SKM-1 (cell line): Measurements from ENCODE around the gene TRIM59.

ENCODE experiments used
- DNase-seq: peaks from one replicate; lab custom pipeline; 2025; ENCODE audit not compliant: unreplicated experiment; lab: John Stamatoyannopoulos, UW

The TRIM59 gene

DNA sequence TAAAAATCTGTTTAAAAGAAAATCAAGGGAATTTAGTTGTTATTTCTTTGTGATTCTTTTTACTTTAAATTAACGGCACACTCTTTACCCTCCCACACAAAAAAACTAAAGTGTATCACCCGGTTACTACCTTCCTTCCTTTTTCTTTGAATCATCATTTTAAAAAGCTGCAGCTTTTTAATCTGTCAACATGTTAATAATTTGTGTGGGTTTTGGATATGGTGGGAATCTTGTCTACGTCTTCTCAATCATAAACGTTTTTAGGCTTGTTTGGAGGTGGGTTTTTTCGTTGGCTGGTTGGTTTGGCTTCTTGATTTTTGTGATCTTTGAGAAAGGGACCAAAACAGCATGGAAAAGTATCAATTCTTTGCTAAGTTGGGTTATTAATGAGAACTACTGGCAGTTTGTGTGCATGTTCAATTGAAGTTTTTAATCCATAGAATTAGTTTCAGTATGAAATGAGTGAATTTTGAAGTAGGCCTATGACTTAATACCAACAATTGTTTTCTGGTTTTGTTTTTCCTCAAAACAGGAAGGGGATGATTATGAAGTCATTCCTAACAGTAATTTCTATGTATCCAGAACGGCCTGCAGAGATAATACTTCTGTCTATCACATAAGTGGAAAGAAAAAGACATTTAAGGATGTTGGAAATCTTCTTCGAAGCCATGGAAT is 45.7 kb downstream of the TRIM59 start:
- DNase-seq: no peak

DNA sequence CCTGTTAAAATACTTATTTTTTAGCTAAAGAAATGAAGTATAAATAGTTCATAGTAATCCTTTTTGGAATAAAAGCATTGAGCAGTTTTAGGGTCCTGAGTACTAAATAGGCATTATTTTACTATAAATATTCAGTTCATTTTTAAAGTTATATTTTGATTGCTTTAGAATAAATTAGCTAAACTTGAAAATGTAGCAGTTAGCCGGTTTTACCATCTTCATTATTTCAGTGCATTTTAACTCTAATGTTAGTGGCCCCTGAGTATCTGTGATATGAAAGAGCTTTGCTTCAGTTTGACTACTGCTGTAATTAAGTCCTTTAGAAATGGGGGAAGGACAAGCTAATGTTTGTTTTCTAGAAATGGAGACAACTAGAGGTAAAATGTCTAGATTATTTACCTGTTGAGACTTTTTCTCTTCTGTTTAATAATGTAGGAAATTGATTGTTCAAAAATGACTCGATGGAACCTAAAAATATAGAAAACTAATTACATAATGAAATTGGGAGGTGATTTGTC is 46.5 kb downstream of the TRIM59 start:
- no peak for DNase-seq

DNA sequence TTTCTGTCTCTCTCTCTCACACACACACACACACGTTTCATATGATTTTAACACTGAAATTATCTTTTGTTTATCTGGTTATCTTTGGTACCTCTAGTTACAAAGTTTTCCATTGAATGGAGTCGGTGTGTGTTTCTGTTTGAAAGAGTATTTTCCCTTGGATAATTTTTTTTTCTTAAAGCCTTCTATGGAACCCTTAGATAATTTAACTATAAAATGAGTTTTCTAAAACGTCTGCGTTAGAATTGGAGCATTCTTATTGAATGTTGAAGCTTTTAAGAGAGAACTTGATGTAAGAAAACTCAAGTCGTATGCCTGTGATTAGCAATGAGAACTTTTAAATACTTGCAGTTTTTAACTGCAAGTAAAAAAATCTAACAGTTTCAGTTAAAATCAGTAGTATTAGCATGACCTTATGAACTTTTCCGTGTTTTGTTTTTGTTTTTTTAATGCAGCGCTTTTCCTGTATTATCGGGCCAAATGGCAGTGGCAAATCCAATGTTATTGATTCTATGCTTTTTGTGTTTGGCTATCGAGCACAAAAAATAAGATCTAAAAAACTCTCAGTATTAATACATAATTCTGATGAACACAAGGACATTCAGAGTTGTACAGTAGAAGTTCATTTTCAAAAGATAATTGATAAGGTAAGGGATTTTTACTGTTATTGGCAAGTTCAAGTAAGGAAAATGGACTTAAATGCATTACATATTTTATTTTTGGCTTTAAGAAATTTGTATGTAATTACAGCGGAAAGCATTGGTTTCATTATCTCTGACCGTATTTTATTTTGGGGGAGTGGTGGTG is 47.2 kb downstream of the TRIM59 start:
- no peak for DNase-seq

DNA sequence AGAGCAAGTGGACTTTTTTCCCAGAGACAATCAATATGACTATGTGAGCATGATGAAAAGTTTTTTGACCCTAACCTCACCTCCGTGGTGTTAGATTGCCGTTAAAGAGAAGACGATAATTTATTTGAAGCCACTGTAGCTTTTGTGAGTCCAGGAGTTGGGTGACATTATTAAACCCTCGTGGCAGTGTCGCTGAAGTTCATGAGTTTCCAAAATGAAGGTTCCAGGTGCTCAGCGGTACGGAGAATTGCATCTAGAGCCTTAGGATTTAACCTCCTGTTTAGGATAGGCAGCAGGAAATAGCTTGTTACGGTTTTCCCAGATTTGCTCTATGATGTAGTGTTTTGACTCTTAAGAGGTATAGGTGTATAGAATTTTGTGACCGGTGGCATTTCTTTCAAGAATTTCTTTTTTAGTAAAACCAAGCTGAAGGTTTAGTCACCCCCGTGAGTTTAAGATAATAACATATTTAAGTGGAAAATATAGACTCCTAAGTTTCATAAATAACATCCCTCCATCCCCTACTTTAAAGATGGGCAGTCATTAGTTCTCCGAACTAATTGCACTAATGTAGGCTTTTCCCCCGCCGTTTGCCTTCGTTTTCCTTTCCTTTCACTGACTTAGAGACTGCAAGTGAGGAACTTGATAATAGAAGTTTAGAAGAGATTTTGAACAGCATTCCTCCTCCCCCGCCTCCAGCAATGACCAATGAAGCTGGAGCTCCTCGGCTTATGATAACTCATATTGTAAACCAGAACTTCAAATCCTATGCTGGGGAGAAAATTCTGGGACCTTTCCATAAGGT is 48.1 kb downstream of the TRIM59 start:
- no peak for DNase-seq

DNA sequence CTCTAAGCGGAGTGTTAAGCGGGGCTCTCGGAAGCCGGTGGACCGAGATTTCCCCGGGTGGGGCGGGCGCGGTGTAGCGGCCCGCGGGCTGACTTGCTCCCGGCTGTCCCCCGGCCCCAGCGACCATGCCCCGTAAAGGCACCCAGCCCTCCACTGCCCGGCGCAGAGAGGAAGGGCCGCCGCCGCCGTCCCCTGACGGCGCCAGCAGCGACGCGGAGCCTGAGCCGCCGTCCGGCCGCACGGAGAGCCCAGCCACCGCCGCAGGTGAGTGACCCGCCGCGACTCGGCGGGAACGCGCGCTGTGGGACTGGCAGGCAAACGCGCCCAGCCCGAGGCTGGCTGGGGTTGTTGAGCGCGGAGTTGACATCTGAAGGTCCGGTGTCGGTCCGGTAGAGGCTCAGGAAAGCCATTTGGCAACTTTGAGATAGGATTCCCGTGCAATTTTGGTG is 48.9 kb downstream of the TRIM59 start:
- no peak for DNase-seq

DNA sequence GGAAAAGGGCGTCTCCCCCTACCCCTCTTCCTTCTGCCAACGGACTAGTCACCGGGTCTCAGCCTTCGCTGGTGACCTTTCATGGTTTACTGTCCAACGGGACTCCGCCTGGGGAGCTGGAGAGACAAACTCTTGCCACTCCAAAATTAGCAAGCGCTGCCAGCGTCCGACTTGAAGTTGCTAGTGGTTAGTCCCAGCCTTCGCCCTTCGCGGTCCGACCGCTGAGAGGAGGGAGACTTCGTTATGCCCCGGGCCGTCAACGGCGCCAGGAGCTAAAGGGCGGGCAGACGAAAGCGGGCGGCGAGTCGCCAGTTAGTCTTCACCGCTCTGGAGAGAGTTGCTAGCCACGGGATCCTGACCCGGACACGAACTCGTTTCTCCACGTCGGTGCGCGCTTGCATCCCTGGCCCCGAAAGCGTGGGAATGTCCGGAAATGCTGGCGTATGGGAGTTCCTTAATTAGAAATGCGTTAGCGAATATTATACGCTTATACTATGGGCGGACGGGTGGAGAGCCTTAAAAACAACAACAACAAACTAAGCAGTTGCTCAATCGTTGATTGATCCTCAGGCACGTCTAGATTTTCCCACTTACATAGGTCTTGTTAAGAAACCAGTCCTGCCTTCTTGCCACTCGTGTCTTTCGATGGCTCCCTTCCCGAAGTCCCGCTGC is 49.4 kb downstream of the TRIM59 start:
- no peak for DNase-seq

DNA sequence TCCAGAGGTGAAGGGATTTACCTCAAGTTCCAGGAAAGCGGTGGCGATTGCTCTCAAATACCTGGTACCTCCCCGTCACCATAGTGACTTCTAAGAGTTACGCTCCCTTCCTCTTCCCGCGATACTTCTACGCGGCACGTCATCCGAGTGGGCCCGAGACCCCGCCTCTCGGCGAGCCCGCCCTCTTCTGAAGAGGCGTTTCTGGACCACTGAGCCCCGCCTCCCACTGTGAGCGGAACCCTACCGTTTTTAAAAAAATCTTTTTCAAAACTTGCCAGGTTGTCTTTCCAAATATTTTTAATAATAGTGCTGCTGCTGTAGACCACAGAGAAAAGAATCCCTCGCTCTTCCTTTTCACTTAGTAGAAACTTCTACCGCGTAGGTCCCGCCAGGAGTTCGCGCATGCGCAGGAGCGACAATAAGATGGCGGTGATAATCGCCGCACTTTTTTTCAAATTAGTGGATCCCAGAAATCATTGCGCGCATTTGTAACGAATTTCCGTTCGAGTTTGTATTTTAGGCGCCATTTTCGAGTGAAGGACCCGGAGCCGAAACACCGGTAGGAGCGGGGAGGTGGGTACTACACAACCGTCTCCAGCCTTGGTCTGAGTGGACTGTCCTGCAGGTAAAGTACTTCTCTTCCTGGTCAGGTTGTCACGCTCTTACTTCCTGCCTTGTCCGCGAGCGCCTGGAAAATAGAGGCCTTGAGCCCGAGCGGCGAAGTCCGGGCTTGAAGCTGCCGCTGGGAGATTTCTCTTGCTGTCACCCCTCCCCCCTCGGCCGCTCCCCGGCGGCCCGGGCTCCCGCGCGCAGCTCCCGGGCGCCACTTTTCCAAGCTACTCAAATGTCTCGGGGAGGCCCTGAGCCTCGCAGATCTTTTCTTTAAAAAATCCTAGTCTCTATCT is 50.2 kb downstream of the TRIM59 start, which contains the start of the genes IFT80 and SMC4:
Gene IFT80, minus strand, starts transcription at position 101 of the 905 bp plus-strand sequence. CDS start 14,625 bp downstream, outside the sequence.
Gene SMC4, plus strand, starts transcription at position 526 of the 905 bp plus-strand sequence. CDS start 1,177 bp downstream, outside the sequence.
- peak; percentile 94 for DNase-seq

DNA sequence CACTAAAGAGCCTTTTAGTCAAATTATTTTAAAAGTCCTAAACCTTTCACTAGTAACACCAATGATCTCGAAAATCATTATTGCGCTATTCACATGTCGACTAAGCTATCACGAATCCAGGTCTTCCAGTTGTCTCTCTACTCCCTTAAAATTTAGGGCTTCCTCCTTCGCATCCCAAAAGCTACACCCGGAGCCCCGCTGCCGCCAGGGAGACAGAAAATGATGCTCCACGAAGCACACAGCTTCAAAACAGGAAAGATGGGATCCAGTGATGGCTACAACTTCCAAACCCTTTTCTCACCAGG is 50.8 kb downstream of the TRIM59 start:
- no peak for DNase-seq

DNA sequence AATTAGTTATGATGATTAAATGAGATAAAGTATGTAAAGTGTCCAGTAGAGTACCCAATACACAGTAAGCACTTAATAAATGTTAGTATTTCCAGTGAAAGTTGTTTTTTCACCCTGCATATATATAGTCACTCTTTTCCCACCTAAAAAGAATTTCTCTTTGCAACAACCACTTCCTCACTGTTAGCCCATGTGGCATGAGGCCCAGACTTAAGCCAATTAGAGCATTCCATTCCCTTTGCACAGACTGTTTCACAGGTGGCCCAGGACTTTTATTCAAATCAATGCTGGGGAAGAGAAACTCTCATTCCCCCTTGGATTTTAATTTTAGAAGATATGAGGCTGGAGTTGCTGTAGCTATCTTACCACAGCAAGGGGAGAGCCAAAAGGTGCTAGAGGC is 54.3 kb downstream of the TRIM59 start:
- DNase-seq: no peak

DNA sequence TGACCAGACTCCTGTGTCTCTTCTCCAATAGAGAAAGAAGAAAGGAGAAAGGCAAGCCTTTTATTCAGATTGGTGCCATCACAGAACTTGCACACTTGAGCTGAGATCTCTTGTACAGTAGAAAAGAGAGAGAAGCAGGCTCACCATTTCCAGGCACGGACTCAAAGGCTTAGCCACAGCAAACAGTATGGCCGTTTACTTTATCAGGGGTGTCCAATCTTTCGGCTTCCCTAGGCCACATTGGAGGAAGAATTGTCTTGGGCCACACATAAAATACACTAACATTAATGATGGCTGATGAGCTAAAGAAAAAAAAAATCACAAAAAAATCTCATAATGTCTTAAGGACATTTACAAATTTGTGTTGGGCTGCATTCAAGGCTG is 55.6 kb downstream of the TRIM59 start:
- DNase-seq: no peak

DNA sequence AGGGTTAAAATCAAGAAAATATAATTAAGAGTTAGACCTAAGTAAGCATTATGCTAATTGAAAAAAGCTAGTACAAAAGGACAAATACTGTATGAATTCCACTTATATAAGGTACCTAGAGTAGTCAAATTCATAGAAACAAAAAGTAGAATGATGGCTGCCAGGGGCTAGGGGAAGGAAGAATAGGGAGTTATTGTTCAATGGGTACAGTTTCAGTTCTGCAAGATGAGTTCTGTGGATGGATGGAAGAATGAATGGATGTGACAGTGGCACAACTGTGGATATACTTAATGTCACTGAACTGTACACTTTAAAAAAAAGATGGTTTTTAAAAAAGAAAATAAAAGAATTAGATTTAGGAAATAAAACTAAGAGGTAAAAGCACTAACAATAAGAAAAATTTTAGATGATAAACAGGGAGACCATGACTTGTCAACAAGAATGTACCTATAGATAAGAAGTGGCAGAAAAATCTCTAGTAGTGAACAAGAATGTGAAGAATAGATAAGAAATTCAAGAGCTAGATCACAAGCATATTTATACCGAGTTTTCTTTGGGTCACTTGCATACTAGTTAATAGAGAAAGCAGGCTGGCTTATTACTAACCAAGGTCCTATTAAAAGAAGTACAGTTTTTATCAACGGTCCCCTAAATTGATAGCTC is 56.1 kb downstream of the TRIM59 start:
- DNase-seq: no peak

DNA sequence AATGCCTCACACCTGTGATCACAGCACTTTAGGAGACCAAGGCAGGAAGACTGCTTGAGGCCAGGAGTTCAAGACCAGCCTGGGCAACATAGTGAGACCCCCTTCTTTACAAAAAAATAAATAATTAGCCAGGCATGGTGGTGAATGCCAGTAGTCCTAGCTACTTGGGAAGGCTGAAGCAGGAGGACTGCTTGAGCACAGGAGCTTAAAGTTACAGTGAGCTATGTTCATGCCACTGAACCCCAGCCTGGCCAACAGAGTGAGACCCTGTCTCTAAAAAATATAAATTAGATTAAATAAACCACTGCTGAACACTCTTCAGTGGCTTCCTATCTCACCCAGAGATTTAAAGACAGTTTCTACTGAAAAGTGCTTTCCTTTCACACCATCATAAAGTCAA is 56.8 kb downstream of the TRIM59 start:
- DNase-seq: no peak

DNA sequence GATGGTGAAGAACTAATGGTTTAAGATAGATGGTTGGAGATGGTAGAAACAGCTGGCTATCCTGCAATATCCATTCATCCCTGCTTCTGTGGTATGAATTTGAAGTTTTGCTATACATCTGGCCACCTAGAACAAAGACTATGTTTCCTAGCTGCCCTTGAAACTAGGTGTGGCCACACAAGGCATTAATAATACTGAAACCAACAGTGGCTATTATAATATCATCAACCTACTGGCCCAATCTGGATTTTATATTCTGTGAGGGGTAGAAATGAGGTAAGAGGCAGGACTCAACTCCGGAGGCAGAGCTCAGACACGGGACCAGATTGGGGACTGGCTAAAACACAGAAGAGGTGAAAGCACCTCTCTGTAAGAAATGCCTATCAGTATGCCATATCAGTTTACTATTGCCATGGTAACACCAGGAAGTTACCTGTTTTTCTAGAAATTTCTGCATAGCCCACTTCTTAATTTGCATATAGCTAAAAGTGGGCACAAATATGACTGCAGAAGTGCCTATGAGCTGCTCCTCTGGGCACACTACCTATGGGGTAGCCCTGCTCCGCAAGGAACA is 58.9 kb downstream of the TRIM59 start:
- DNase-seq: no peak
